D341Med (cell line): ENCODE results near the gene HS3ST5.
"Not testable (repeated sequence)": the region's sequence is repeated elsewhere in the genome, so short reads cannot be mapped to it uniquely, and the experiment has no call there.

Experiments used
- DNase-seq: peaks from one replicate; pipeline ENCODE4 v3.0.0; 2012; ENCODE audit warnings: low spot score

HS3ST5 gene

GRCh38 chr6:114276783-114277182, 66.0 kb downstream of the HS3ST5 start:
- DNase-seq: no peak

DNA sequence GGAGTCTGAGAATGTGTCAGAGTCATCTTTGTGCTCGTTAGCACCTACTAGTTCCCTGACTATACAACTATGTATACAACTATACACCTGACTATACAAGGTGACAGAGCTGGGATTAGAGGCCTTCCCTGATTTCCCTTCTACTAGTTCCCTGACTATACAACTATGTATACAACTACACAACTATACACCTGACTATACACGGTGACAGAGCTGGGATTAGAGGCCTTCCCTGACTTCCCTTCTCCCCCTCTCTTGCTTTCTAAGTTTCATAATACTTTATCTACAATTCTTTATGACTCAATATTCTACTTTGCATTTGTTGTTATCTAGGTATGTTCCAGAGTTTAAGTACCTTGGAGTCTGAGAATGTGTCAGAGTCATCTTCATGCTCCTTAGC, 68.0 kb downstream of the HS3ST5 start:
- DNase-seq: no peak

DNA sequence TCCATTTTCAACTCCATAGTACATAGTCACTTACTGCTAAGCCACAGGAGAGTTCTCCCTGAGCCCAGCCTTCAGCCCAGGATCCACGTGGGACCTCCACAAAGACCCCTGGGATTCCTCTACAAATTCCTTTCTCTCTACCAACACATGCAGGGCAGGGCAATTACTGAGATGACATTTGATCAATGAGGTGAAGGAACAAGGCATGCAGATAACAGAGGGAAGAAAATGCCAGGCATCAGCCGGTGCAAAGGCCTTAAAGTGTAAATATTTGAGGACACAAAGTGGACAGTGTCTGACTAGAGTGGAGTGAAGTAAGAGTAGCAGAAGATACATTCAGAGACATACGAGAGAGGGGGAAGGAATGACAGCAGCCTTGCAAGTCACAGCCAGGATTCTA, 70.2 kb downstream of the HS3ST5 start:
- DNase-seq: no peak

GRCh38 chr6:114271405-114271804, 71.4 kb downstream of the HS3ST5 start:
- DNase-seq: no peak

DNA sequence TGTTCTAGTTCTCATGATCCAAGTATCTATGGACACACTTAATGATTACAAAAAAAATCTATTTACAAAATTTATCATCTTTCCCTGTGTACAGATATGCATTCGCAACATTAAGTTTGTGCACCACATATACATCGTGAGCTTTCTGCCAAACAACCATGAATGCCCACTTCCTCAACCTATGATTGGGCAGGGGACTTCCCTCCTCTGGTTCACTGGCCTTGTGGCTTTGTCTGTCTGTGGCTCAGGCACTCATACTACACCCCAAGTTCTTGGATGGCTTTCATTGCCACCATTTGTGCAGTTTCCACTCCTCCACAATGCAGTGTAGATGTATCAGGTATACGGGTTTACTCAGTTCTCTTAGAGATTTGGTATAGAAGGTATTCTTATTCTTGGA, 74.9 kb downstream of the HS3ST5 start:
- no peak for DNase-seq

DNA sequence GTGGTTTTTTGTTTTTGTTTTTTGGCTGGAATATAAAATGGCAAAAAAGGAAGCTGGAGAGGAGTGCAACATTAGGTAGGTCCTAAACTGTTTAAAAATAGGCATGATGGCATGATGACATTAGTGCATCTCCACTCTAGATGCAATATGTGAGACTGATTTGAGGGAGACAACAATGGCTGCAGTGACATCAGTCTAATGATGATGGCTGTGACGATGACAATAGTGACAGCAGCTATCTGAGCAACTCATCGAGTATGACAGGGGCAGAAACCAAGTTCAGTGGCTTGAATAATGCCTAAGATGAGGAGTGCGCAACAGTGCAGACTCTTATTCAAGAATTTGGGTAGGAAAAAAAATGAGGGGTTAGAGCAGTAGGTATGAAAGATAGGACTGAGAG, 82.0 kb downstream of the HS3ST5 start:
- no peak for DNase-seq

- DNase-seq: no peak
Observed at GRCh38 chr6:114258376-114258775, 84.4 kb downstream of the HS3ST5 start.

- DNase-seq: no peak
Observed at GRCh38 chr6:114253431-114253830, 89.4 kb downstream of the HS3ST5 start.

DNA sequence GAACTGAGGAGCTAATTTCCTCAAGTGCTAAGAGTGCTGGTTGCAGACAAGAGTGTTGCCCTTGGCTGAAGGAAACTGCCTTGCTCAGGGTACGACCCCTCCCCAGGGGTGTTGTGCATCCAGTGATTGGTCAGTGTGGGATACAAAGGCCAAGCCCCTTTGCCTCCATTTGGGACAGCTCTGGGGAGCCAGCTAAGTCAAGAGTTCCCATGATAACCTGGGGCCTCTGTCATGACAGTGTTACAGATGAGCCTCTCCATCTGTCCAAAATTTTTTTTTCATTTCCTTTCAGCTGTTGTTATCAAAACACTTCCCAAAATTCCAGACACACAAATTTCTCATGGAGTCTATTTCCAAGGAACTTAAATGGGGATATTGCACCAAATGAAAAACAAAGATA, 93.3 kb downstream of the HS3ST5 start:
- no peak for DNase-seq

- no peak for DNase-seq
Observed at GRCh38 chr6:114247101-114247500, 95.7 kb downstream of the HS3ST5 start.

- DNase-seq: no peak
Observed at GRCh38 chr6:114240796-114241195, 102.0 kb downstream of the HS3ST5 start.

DNA sequence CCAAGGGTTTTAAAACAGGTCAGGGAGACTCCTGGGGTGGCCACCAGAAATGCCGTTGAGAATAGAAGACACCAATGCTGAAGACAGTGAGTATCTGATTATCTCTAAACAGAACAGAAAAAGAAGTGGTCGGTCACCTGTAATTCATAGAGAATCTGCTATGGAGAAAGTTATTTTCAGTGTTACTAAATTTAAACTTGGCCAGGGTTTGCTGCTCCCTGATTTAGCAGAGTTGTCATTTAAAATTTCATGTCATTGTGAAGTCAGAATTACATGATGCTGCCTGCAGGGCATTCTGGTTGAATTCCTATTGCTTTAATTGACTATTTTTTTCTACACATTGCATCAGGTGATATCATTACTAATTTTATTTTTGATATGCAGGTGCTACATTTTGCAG, 114.1 kb downstream of the HS3ST5 start:
- DNase-seq: no peak

- DNase-seq: no peak
Observed at GRCh38 chr6:114227944-114228468, 114.8 kb downstream of the HS3ST5 start.

DNA sequence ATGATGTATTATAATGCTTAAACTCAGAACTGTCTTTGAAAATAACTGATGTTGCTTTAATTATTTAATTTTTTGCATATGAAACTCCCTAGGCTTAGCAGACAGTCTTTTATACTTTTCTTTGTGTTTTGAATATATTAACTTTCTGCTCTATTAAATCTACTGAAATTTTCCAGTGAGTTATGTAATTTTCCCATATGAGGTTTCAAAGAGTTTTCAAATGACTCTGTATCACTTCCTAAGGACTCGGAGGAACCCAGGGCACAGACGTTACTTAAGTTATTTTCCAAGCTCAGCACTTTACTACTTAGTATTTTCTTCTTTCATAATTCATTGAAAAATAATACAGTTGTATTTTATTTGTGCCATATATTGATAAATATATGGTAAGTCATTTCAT, 122.6 kb downstream of the HS3ST5 start:
- DNase-seq: no peak

GRCh38 chr6:114218437-114219340, 124.1 kb downstream of the HS3ST5 start:
- DNase-seq: no peak

DNA sequence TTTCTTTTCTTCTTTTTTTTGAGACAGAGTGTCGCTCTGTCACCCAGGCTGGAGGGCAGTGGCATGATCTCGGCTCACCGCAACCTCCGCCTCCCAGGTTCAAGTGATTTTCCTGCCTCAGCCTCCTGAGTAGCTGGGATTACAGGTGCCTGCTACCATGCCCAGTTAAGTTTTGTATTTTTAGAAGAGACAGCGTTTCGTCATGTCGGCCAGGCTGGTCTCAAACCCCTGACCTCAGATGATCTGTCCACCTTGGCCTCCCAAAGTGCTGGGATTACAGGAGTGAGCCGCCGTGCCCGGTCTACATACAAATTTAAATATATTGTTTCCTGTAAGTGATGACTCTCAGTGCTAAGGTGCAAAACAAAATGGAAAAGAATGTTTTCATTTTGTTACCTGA, 124.8 kb downstream of the HS3ST5 start:
- DNase-seq: not testable (repeated sequence)

GRCh38 chr6:114216789-114217467, 125.9 kb downstream of the HS3ST5 start:
- no peak for DNase-seq

GRCh38 chr6:114210467-114210866, 132.4 kb downstream of the HS3ST5 start:
- DNase-seq: no peak

GRCh38 chr6:114203460-114203859, 139.4 kb downstream of the HS3ST5 start:
- DNase-seq: no peak

- DNase-seq: no peak
Observed at GRCh38 chr6:114202389-114202788, 140.4 kb downstream of the HS3ST5 start.

DNA sequence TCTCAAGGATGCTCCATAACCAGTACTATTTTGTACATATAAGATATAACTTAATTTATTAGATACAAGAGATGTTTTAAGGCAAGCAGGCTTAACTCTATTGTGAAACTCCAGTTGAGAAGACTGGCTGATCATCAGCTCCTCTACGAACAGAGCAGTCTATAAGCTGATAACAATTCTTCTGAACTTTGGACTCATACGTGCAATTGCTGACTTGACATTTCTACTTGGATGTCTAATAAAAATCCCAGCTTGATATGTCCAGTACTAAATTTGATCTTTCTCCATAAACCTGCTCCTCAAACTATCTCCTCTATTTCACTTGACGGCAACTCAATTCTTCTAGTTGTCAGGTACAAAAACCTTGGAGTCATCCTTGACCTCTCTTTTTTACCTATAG, 141.9 kb downstream of the HS3ST5 start:
- DNase-seq: no peak

DNA sequence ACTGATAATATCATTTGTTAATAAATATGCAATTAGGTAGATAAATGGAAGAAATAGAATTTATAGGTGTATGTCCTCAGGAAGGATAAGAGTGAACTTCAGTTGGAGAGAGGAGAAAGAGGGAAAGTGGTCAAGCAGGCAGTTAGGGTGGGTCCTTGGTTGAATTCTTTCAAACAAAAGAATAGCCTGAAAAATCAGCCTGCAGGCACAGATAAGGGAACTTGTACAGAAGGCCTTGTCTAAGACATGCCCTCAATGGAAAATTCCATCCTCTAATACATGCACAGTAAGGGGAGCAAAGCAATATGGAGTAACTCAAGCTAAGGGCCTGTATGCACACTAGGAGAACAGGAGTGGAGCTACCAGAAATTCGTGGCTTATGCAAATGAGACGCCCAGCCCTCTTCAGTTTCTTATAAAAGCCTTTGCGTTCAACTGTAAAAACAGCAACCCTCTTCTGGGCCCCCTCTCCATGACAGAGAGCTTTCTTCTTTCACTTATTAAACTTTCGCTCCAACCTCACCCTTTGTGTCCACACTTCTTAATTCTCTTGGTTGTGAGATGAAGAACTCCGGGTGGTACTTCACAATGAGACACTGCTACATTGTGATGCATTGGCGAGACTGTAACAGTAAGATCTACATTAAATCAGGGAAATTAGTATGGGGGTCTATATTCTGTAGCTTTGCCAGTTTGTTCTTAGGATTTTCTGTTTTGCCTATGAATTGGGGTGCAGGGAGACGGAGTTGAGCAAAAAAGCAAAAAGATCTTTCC, 147.0 kb downstream of the HS3ST5 start:
- DNase-seq: no peak

- DNase-seq: no peak
Observed at GRCh38 chr6:114195027-114195365, 147.8 kb downstream of the HS3ST5 start.
